A549 (cell line): ENCODE measurements around the gene S100A10. TPM values are rescaled to one million over a fixed set of nuclear protein-coding genes. Genes with fewer than 3 reads are reported as not detected.
A peak's percentile ranks its signal among the peaks of the same experiment; 100 is the strongest.

Experiments used
- CBX2 ChIP-seq: fragments of 200-600 bp; sonication (generic); IDR thresholded peaks from 2 replicates; pipeline ENCODE4 v1.6.1; 2016; ENCODE audit warnings: low read depth, mild to moderate bottlenecking, borderline replicate concordance
- EHMT2 ChIP-seq: fragments of 200-600 bp; sonication (generic); IDR thresholded peaks from 2 replicates; pipeline ENCODE4 v1.6.1; 2016; ENCODE audit warnings: antibody characterized with exemption, low read depth, mild to moderate bottlenecking, moderate library complexity
- ESRRA ChIP-seq: fragments of 150-350 bp; IDR thresholded peaks from 2 replicates; pipeline ENCODE4 v1.6.1; 2014; ENCODE audit warnings: mild to moderate bottlenecking, low read length, borderline replicate concordance
- FOSL2 ChIP-seq, 2 experiments: fragments of 450-650 bp in 1 of 2; fragments of >200 bp in 1 of 2; sonication (Bioruptor Twin) in 1 of 2; formaldehyde crosslinking; IDR thresholded peaks; 2 replicates each; pipeline versions ENCODE4 v1.5.0 to v1.6.1; 2016 to 2020; ENCODE audit warnings: mild to moderate bottlenecking in 1 of 2, moderate library complexity in 1 of 2
- GATA3 ChIP-seq: IDR thresholded peaks from 2 replicates; pipeline ENCODE4 v1.6.1; 2012; ENCODE audit warnings: borderline replicate concordance
- HDAC2 ChIP-seq: fragments of 200-600 bp; sonication (generic); IDR thresholded peaks from 2 replicates; pipeline ENCODE4 v1.6.1; 2016
- HEYL ChIP-seq: fragments of 250-450 bp; sonication (Bioruptor Pico); IDR thresholded peaks from 2 replicates; pipeline ENCODE4 v1.8.0; 2021; ENCODE audit warnings: mild to moderate bottlenecking, moderate library complexity
- HOXB5 ChIP-seq: fragments of 250-450 bp; sonication (Bioruptor Pico); IDR thresholded peaks from 2 replicates; pipeline ENCODE4 v1.5.0; 2020; ENCODE audit warnings: mild to moderate bottlenecking, moderate library complexity
- JUN ChIP-seq, 2 experiments: fragments of >200 bp; sonication (Bioruptor Twin); formaldehyde crosslinking; IDR thresholded peaks; 2 replicates in 1 of 2; 3 replicates in 1 of 2; pipeline ENCODE4 v1.6.1; 2016 to 2017
- NFE2L2 ChIP-seq: fragments of 150-350 bp; conservative IDR thresholded peaks from 2 replicates; pipeline ENCODE4 v1.6.1; 2014; ENCODE audit warnings: low read length
- NPAS2 ChIP-seq: fragments of 250-450 bp; sonication (Bioruptor Pico); IDR thresholded peaks from 2 replicates; pipeline ENCODE4 v1.8.0; 2022; ENCODE audit warnings: mild to moderate bottlenecking, moderate library complexity, borderline replicate concordance
- PHF8 ChIP-seq: fragments of 200-600 bp; sonication (generic); IDR thresholded peaks from 2 replicates; pipeline ENCODE4 v1.6.1; 2016; ENCODE audit warnings: low read depth, mild to moderate bottlenecking, antibody characterized with exemption, moderate library complexity, borderline replicate concordance
- POLR2AphosphoS2 ChIP-seq: conservative IDR thresholded peaks from 2 replicates; pipeline ENCODE4 v1.6.1; 2012; ENCODE audit warnings: low read length, improper control_type of control experiment, inconsistent platforms
- RCOR1 ChIP-seq: fragments of 150-350 bp; IDR thresholded peaks from 2 replicates; pipeline ENCODE4 v1.6.1; 2014; ENCODE audit warnings: antibody characterized with exemption, low read length, low read depth
- RFX5 ChIP-seq: fragments of 450-650 bp; IDR thresholded peaks from 2 replicates; pipeline ENCODE4 v1.7.1; 2014; ENCODE audit warnings: antibody characterized with exemption, mild to moderate bottlenecking, moderate library complexity
- SMC3 ChIP-seq: fragments of >200 bp; sonication (Bioruptor Twin); formaldehyde crosslinking; IDR thresholded peaks from 3 replicates; pipeline ENCODE4 v1.6.1; 2018; ENCODE audit warnings: inconsistent platforms
- TFCP2L1 ChIP-seq: fragments of 250-450 bp; sonication (Bioruptor Pico); IDR thresholded peaks from 2 replicates; pipeline ENCODE4 v1.5.0; 2021; ENCODE audit warnings: mild to moderate bottlenecking
- polyA plus RNA-seq, 4 experiments: library from polyadenylated mRNA; depleted of rRNA in 3 of 4; stranded (reverse); fragments of >200 nt; fragmentation: RNase III in 1 of 4; extraction: RNeasy Plus Mini Kit Qiagen cat#74134 plus additional on column Dnase treatment in 1 of 4; gene quantifications; 2 replicates in 3 of 4; 3 replicates in 1 of 4; pipeline ENCODE4 v1.2.3, GENCODE V29; 2011 to 2017
- TF ChIP-seq, protein P1 (sequence below): fragments of 250-450 bp; sonication (Bioruptor Pico); IDR thresholded peaks from 2 replicates; pipeline ENCODE4 v1.5.0; 2021; ENCODE audit warnings: mild to moderate bottlenecking, moderate library complexity, borderline replicate concordance
- TF ChIP-seq, protein P2 (sequence below): fragments of 450-650 bp; IDR thresholded peaks from 2 replicates; pipeline ENCODE4 v1.6.1; 2014; ENCODE audit warnings: antibody characterized with exemption
- TF ChIP-seq, protein P3 (sequence below): fragments of >200 bp; sonication (Bioruptor Twin); formaldehyde crosslinking; IDR thresholded peaks from 3 replicates; pipeline ENCODE4 v1.5.1; 2016
- TF ChIP-seq, protein P4 (sequence below): IDR thresholded peaks from 2 replicates; pipeline ENCODE4 v1.6.1; 2012
- TF ChIP-seq, protein P5 (sequence below): fragments of >200 bp; sonication (Bioruptor Twin); formaldehyde crosslinking; IDR thresholded peaks from 2 replicates; pipeline ENCODE4 v1.6.1; 2016
- TF ChIP-seq, protein P6 (sequence below): fragments of >200 bp; sonication (Bioruptor Twin); formaldehyde crosslinking; IDR thresholded peaks from 3 replicates; pipeline ENCODE4 v1.6.1; 2016

S100A10 gene
- polyA plus RNA-seq, 2 of the 4 experiments (the other 2 are of a cell fraction): 505 to 2,077 TPM

DNA sequence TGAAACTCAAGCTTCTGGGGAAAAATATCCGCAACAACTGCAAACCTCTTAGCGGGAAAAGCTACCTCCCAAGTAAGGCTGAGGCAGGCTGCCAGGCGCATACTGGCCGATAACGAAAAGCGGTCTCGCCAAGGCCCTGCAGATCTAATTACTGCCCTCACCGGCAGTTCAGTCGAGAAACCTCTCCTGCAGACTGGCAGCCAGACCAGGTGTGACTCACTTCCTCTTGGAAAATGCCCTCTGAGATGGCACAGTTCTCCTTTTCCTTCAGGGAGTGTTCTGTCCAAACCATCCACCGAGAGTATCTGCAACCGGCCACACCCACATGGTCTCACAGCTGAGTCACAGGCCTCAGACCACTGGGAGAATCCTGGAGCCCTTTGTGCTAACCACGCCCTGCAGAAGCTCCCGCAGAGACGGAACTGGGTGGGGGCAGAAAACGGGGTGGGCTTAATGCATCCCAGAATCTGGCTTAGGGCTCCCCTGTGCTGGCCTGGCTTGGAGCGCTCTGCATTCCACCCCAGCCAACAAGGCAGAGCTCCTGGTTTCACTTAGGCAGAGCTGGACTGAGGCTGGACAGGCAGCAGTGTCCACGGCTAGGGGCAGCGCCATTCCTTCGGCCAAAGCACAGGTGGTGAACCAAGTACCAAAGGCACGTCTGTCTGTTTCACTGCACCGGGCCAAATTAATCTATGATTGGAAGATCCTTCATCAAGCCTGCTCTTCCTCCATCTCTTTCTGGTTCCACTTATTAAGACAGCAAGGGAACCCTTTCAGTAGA is 1.2 kb downstream of the S100A10 start (continued):
- TF ChIP-seq, protein P1, sequence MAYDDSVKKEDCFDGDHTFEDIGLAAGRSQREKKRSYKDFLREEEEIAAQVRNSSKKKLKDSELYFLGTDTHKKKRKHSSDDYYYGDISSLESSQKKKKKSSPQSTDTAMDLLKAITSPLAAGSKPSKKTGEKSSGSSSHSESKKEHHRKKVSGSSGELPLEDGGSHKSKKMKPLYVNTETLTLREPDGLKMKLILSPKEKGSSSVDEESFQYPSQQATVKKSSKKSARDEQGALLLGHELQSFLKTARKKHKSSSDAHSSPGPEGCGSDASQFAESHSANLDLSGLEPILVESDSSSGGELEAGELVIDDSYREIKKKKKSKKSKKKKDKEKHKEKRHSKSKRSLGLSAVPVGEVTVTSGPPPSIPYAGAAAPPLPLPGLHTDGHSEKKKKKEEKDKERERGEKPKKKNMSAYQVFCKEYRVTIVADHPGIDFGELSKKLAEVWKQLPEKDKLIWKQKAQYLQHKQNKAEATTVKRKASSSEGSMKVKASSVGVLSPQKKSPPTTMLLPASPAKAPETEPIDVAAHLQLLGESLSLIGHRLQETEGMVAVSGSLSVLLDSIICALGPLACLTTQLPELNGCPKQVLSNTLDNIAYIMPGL: no peak
- TF ChIP-seq ESRRA (0 out of 2 replicates have a peak, but pooled peaks have one; percentile 6), HEYL (CRISPR knock-in tag) (no peak), NFE2L2 (peak; percentile 43; the same call in 1 of the 2 replicates), TFCP2L1 (CRISPR knock-in tag) (peak; percentile 50; the same call in 1 of the 2 replicates), SMC3 (no peak; the same call in 1 of the 3 replicates), EHMT2 (no peak), RFX5 (peak; percentile 31; the same call in 1 of the 2 replicates), HDAC2 (no peak), RCOR1 (no peak), NPAS2 (no peak), CBX2 (no peak), HOXB5 (CRISPR knock-in tag) (no peak), GATA3 (peak; percentile 80), FOSL2 (IDR thresholded peaks at IDR 0.05) (peak; percentile 88), FOSL2 (CRISPR knock-in tag; IDR thresholded peaks at IDR 0.05) (peak; percentile 95), PHF8 (no peak), POLR2AphosphoS2 (peak; percentile 51), JUN (IDR thresholded peaks at IDR 0.05) (peak; percentile 81 to 91; a peak in 4 of 5 replicates)
- TF ChIP-seq, protein P2, sequence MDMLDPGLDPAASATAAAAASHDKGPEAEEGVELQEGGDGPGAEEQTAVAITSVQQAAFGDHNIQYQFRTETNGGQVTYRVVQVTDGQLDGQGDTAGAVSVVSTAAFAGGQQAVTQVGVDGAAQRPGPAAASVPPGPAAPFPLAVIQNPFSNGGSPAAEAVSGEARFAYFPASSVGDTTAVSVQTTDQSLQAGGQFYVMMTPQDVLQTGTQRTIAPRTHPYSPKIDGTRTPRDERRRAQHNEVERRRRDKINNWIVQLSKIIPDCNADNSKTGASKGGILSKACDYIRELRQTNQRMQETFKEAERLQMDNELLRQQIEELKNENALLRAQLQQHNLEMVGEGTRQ: no peak; the same call in 1 of the 2 replicates
- TF ChIP-seq, protein P3, sequence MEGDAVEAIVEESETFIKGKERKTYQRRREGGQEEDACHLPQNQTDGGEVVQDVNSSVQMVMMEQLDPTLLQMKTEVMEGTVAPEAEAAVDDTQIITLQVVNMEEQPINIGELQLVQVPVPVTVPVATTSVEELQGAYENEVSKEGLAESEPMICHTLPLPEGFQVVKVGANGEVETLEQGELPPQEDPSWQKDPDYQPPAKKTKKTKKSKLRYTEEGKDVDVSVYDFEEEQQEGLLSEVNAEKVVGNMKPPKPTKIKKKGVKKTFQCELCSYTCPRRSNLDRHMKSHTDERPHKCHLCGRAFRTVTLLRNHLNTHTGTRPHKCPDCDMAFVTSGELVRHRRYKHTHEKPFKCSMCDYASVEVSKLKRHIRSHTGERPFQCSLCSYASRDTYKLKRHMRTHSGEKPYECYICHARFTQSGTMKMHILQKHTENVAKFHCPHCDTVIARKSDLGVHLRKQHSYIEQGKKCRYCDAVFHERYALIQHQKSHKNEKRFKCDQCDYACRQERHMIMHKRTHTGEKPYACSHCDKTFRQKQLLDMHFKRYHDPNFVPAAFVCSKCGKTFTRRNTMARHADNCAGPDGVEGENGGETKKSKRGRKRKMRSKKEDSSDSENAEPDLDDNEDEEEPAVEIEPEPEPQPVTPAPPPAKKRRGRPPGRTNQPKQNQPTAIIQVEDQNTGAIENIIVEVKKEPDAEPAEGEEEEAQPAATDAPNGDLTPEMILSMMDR: no peak
- TF ChIP-seq, protein P4, sequence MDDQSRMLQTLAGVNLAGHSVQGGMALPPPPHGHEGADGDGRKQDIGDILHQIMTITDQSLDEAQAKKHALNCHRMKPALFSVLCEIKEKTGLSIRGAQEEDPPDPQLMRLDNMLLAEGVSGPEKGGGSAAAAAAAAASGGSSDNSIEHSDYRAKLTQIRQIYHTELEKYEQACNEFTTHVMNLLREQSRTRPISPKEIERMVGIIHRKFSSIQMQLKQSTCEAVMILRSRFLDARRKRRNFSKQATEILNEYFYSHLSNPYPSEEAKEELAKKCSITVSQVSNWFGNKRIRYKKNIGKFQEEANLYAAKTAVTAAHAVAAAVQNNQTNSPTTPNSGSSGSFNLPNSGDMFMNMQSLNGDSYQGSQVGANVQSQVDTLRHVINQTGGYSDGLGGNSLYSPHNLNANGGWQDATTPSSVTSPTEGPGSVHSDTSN: peak; percentile 79
- TF ChIP-seq, protein P5, sequence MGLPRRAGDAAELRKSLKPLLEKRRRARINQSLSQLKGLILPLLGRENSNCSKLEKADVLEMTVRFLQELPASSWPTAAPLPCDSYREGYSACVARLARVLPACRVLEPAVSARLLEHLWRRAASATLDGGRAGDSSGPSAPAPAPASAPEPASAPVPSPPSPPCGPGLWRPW: no peak
- TF ChIP-seq, protein P6, sequence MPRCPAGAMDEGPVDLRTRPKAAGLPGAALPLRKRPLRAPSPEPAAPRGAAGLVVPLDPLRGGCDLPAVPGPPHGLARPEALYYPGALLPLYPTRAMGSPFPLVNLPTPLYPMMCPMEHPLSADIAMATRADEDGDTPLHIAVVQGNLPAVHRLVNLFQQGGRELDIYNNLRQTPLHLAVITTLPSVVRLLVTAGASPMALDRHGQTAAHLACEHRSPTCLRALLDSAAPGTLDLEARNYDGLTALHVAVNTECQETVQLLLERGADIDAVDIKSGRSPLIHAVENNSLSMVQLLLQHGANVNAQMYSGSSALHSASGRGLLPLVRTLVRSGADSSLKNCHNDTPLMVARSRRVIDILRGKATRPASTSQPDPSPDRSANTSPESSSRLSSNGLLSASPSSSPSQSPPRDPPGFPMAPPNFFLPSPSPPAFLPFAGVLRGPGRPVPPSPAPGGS: peak; percentile 80
